CD4-positive, alpha-beta T cell (primary cell): ENCODE results near the gene NTRK2. TPM values are rescaled to one million over a fixed set of nuclear protein-coding genes. Genes with fewer than 3 reads are reported as not detected.

Experiments
- ATAC-seq: fragments of 200-7000 bp; cut with Tn5 transposase; one replicate; pipeline ENCODE4 v1.10.0; 2022; ENCODE audit warnings: mild to moderate bottlenecking; ENCODE audit not compliant: poor library complexity
- CTCF ChIA-PET: fragments of 350-600 bp; sonication (Branson Sonifier 250); formaldehyde crosslinking; loops from one replicate; lab custom pipeline; 2021; ENCODE audit warnings: antibody characterized with exemption, inconsistent platforms; lab: Charles Lee
- POLR2A ChIA-PET: fragments of 350-600 bp; sonication (Branson Sonifier 250); formaldehyde crosslinking; loops from one replicate; lab custom pipeline; 2021; ENCODE audit warnings: antibody characterized with exemption, inconsistent platforms; lab: Charles Lee
- DNase-seq, 14 experiments: peaks; one replicate each; pipeline ENCODE4 v3.0.0-alpha.2; 2013 to 2020; ENCODE audit warnings: mixed read lengths in 2 of 14
- H3K27ac ChIP-seq, 2 donors: one replicate each; pipeline versions ENCODE4 v1.5.1 to v1.7.0; 2013; ENCODE audit warnings: low read length in 2 of 2, low read depth in 1 of 2, mild to moderate bottlenecking in 1 of 2
- H3K27me3 ChIP-seq, 2 experiments: 1 replicate in 1 of 2; 2 replicates in 1 of 2; pipeline versions ENCODE4 v1.6.1 to v1.7.0; 2013; ENCODE audit warnings: low read length in 2 of 2, control low read depth in 1 of 2, mild to moderate bottlenecking in 1 of 2, moderate library complexity in 1 of 2; ENCODE audit not compliant: insufficient read depth in 2 of 2, control insufficient read depth in 1 of 2
- H3K36me3 ChIP-seq: one replicate; pipeline ENCODE4 v1.6.1; 2013; ENCODE audit warnings: low read length, control low read depth; ENCODE audit not compliant: insufficient read depth
- H3K4me1 ChIP-seq: one replicate; pipeline ENCODE4 v1.6.1; 2013; ENCODE audit warnings: low read length, control low read depth; ENCODE audit not compliant: insufficient read depth
- H3K4me3 ChIP-seq: one replicate; pipeline ENCODE4 v1.5.1; 2013; ENCODE audit warnings: mild to moderate bottlenecking, low read length, moderate library complexity
- H3K9me3 ChIP-seq, 2 experiments: 1 replicate in 1 of 2; 2 replicates in 1 of 2; pipeline versions ENCODE4 v1.6.1 to v1.7.0; 2013; ENCODE audit warnings: low read length in 2 of 2, mild to moderate bottlenecking in 2 of 2, control low read depth in 1 of 2, moderate library complexity in 1 of 2; ENCODE audit not compliant: control insufficient read depth in 1 of 2, insufficient read depth in 1 of 2
- H3K27ac Mint-ChIP-seq: one replicate; pipeline ENCODE4 v1.8.0; 2020; ENCODE audit warnings: mixed read lengths
- H3K27me3 Mint-ChIP-seq: one replicate; pipeline ENCODE4 v1.8.0; 2021; ENCODE audit warnings: mixed read lengths
- H3K36me3 Mint-ChIP-seq: one replicate; pipeline ENCODE4 v1.8.0; 2021; ENCODE audit warnings: low read depth, mixed read lengths
- H3K4me1 Mint-ChIP-seq: one replicate; pipeline ENCODE4 v1.8.0; 2021; ENCODE audit warnings: low read depth, mixed read lengths
- H3K4me3 Mint-ChIP-seq: one replicate; pipeline ENCODE4 v1.8.0; 2020; ENCODE audit warnings: mild to moderate bottlenecking, mixed read lengths
- H3K9me3 Mint-ChIP-seq: one replicate; pipeline ENCODE4 v1.8.0; 2020; ENCODE audit warnings: mixed read lengths
- CTCF ChIP-seq: fragments of 200-600 bp; IDR thresholded peaks from one replicate; pipeline ENCODE4 v1.8.0; 2022; ENCODE audit warnings: antibody characterized with exemption, mild to moderate bottlenecking
- intact Hi-C, 2 experiments: fragments of 100-400 bp; cut with DNase I in 1 of 2; cut with micrococcal nuclease in 1 of 2; formaldehyde crosslinking; loops; one replicate each; pipeline versions ENCODE4 v1.15.1 to v1.9.0; 2023 to 2025; cut with DNase I, micrococcal nuclease
- total RNA-seq, 174 experiments: library from RNA in 2 of 174; stranded (reverse) in 2 of 174; gene quantifications; one replicate each; pipeline ENCODE4 v1.2.3 and lab custom pipeline; 2021 to 2026

NTRK2 gene
- total RNA-seq, 2 experiments from 2014 or later, result 0.06 to 0.14 TPM

- no peak overlapping the region for H3K27ac Mint-ChIP-seq
- Histone ChIP-seq H3K27ac (no peak overlapping the region), H3K9me3 (no peaks in the 10 kb centered on the region), H3K36me3 (no peaks in the 10 kb centered on the region), H3K4me1 (no peaks in the 10 kb centered on the region), H3K27me3 (no peaks in the 10 kb centered on the region), H3K4me3 (no peak overlapping the region)
- CTCF ChIA-PET, result no interaction called here
- DNase-seq (no peak), ATAC-seq (no peak)
- POLR2A ChIA-PET, result no interaction called here
- no peaks in the 10 kb centered on the region for H3K9me3 Mint-ChIP-seq
- no peaks in the 10 kb centered on the region for H3K36me3 Mint-ChIP-seq
- H3K4me1 Mint-ChIP-seq, result no peaks in the 10 kb centered on the region
- intact Hi-C loops, result no loop called here
- TF ChIP-seq CTCF, result no peak
- no peaks in the 10 kb centered on the region for H3K27me3 Mint-ChIP-seq
- H3K4me3 Mint-ChIP-seq, result no peak overlapping the region
Measured at GRCh38 chr9:84940294-84940693, 270.8 kb downstream of the NTRK2 start.

GRCh38 chr9:84941792-84942191 lies 272.3 kb downstream of the NTRK2 start:
- Histone ChIP-seq H3K4me1 (no peaks in the 10 kb centered on the region), H3K4me3 (no peak overlapping the region), H3K36me3 (no peaks in the 10 kb centered on the region), H3K9me3 (no peaks in the 10 kb centered on the region), H3K27ac (no peak overlapping the region), H3K27me3 (no peaks in the 10 kb centered on the region)
- ChIA-PET CTCF (no interaction called here), POLR2A (no interaction called here)
- Mint-ChIP-seq H3K27ac (no peak overlapping the region), H3K4me3 (no peak overlapping the region), H3K4me1 (no peaks in the 10 kb centered on the region), H3K9me3 (no peaks in the 10 kb centered on the region), H3K27me3 (no peaks in the 10 kb centered on the region), H3K36me3 (no peaks in the 10 kb centered on the region)
- no peak for TF ChIP-seq CTCF
- no peak for ATAC-seq
- intact Hi-C loops, result no loop called here
- DNase-seq, result no peak

- intact Hi-C loops, result no loop called here
- no peaks in the 10 kb centered on the region for H3K36me3 Mint-ChIP-seq
Measured at GRCh38 chr9:84943482-84944050, 274.0 kb downstream of the NTRK2 start.

More at GRCh38 chr9:84943482-84944050, 274.0 kb downstream of the NTRK2 start:
- Histone ChIP-seq H3K27ac (no peak overlapping the region), H3K9me3 (no peaks in the 10 kb centered on the region), H3K36me3 (no peaks in the 10 kb centered on the region), H3K4me3 (no peak overlapping the region), H3K27me3 (no peaks in the 10 kb centered on the region), H3K4me1 (no peaks in the 10 kb centered on the region)
- Mint-ChIP-seq H3K9me3 (no peaks in the 10 kb centered on the region), H3K27ac (no peak overlapping the region), H3K4me1 (no peaks in the 10 kb centered on the region), H3K27me3 (no peaks in the 10 kb centered on the region), H3K4me3 (no peak overlapping the region)
- ChIA-PET CTCF (no interaction called here), POLR2A (no interaction called here)
- DNase-seq (no peak), ATAC-seq (no peak)
- no peak for TF ChIP-seq CTCF
